Measurements from ENCODE around the gene HTRA3.

Gene HTRA3

GRCh38 chr4:8343967-8344331 lies 74.4 kb downstream of the HTRA3 start:
- no peak for TF ChIP-seq CTCF (IDR thresholded peaks at IDR 0.05)
- H3K27ac ChIP-seq = no peak overlapping the region
- H3K27me3 ChIP-seq = no peaks in the 10 kb centered on the region
- no peaks in the 10 kb centered on the region for H3K36me3 ChIP-seq
- H3K9me3 ChIP-seq = no peaks in the 10 kb centered on the region
- H3K4me3 ChIP-seq (ENCODE audit: low read depth in 1 of 2, low read length in 1 of 2) = no peak overlapping the region
- peaks cover 6 to 7% of the 10 kb centered on the region in 2 experiments for H3K4me1 ChIP-seq (ENCODE audit: control insufficient read depth in 1 of 2, insufficient read depth in 1 of 2, low read depth in 1 of 2, low read length in 1 of 2)

GRCh38 chr4:8344377-8344776 lies 74.8 kb downstream of the HTRA3 start:
- Histone ChIP-seq H3K4me1 (ENCODE audit: control insufficient read depth in 1 of 2, insufficient read depth in 1 of 2, low read depth in 1 of 2, low read length in 1 of 2) (peaks cover 6 to 7% of the 10 kb centered on the region in 2 experiments), H3K36me3 (no peaks in the 10 kb centered on the region), H3K4me3 (ENCODE audit: low read depth in 1 of 2, low read length in 1 of 2) (no peak overlapping the region), H3K27me3 (no peaks in the 10 kb centered on the region), H3K9me3 (no peaks in the 10 kb centered on the region), H3K27ac (no peak overlapping the region)
- TF ChIP-seq CTCF (IDR thresholded peaks at IDR 0.05) = no peak

- no peaks in the 10 kb centered on the region for H3K27me3 ChIP-seq
- TF ChIP-seq CTCF (IDR thresholded peaks at IDR 0.05) = no peak
Measured at GRCh38 chr4:8345053-8345945, 75.7 kb downstream of the HTRA3 start.

GRCh38 chr4:8345946-8346814 lies 76.6 kb downstream of the HTRA3 start:
- Histone ChIP-seq H3K36me3 (no peaks in the 10 kb centered on the region), H3K27ac (no peak overlapping the region), H3K4me1 (ENCODE audit: control insufficient read depth in 1 of 2, insufficient read depth in 1 of 2, low read depth in 1 of 2, low read length in 1 of 2) (peaks cover 6 to 7% of the 10 kb centered on the region in 2 experiments), H3K4me3 (ENCODE audit: low read depth in 1 of 2, low read length in 1 of 2) (no peak overlapping the region), H3K9me3 (no peaks in the 10 kb centered on the region), H3K27me3 (no peaks in the 10 kb centered on the region)
- no peak for TF ChIP-seq CTCF (IDR thresholded peaks at IDR 0.05)

More at GRCh38 chr4:8345053-8345945, 75.7 kb downstream of the HTRA3 start:
- H3K4me1 ChIP-seq (ENCODE audit: control insufficient read depth in 1 of 2, insufficient read depth in 1 of 2, low read depth in 1 of 2, low read length in 1 of 2) = peaks cover 6 to 7% of the 10 kb centered on the region in 2 experiments
- H3K9me3 ChIP-seq = no peaks in the 10 kb centered on the region
- H3K27ac ChIP-seq = no peak overlapping the region
- H3K4me3 ChIP-seq (ENCODE audit: low read depth in 1 of 2, low read length in 1 of 2) = no peak overlapping the region
- no peaks in the 10 kb centered on the region for H3K36me3 ChIP-seq

- Histone ChIP-seq H3K9me3 (no peaks in the 10 kb centered on the region), H3K4me1 (ENCODE audit: control insufficient read depth in 1 of 2, insufficient read depth in 1 of 2, low read depth in 1 of 2, low read length in 1 of 2) (peaks cover 6 to 7% of the 10 kb centered on the region in 2 experiments), H3K27me3 (no peaks in the 10 kb centered on the region), H3K36me3 (no peaks in the 10 kb centered on the region), H3K4me3 (ENCODE audit: low read depth in 1 of 2, low read length in 1 of 2) (no peak overlapping the region), H3K27ac (no peak overlapping the region)
- TF ChIP-seq CTCF (IDR thresholded peaks at IDR 0.05) = no peak
Measured at GRCh38 chr4:8346838-8347605, 77.5 kb downstream of the HTRA3 start.

All from neutrophil (primary cell).